GM10847 (cell line): Measurements from ENCODE around the gene STX8.

ENCODE experiments used
- POLR2A ChIP-seq: IDR thresholded peaks from 2 replicates; pipeline ENCODE4 v1.6.1; 2011; ENCODE audit not compliant: insufficient read length; ENCODE audit errors: extremely low read depth

The STX8 gene

DNA sequence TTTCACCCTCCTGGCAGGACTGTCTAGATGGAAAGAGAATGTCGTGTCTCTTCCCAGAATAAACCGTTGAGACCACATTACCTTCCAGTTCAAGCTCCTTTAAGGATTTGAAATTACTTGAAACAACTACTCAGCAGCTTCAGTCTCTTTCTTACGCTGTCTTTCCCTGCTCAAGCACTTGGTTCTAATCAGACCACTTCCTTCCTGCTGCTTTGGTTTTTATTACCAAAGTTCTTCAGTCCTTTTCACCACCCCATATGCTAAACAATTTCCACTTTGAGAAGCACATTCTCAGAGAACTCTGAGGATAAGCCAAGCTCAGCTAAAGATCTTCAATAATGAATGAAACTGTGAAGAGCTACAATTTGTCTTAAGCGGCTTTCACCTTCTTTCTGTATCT is 105.4 kb downstream of the STX8 start:
- TF ChIP-seq POLR2A, result no peak

DNA sequence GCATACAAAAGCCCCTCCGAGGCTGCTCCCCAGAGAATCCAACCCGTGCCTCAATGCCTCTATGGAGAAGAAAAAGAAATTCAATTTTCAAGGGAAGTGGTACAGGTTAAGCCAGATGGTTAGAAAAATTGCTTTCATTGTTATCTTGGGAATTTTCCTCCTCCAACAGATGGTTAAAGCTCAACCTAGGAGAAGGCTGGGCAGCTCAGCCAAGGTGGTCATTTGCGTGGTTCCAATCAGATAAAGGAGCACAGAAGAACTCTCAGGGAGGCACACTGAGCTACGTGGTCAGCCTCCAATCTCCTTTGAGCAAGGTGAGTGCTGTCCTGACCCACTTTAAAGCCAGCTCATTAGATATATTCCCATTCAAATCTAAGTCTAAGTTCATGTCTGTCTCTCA is 106.7 kb downstream of the STX8 start:
- TF ChIP-seq POLR2A, result no peak

- no peak for TF ChIP-seq POLR2A
Observed at GRCh38 chr17:9468532-9468931, 107.1 kb downstream of the STX8 start.

- no peak for TF ChIP-seq POLR2A
Observed at GRCh38 chr17:9467518-9467917, 108.1 kb downstream of the STX8 start.

DNA sequence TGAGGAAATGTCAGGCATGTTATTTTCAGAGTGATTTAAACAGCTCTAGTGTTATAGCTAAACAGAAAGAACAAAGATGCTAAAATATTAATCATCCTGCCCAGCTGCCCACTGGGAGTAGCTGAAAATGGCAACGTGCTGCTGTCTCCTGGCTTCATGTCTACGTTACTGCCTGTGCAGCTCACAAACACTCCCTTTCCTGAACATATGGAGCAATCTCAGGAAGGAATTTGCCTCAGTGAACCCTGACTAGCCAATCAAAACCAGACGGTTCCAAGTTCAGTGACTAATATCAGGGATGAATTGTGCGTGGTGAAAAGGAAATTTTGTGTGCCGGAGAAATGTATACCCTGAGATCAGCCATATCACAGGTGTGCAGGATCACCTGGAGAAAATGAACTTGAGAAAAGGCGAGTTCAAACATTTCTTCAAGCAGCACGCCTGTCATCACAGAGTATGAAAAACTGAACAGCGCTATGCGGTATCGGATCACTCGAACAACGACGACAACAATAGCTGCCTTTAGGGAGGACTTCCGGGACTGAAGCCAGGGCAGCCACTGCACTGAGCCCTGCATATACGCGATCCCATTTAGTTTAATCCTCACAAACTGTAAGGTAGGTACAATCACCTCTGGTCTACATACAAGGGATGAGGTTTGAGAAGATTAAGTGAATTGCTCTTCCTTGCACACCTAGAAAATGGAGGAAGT is 110.3 kb downstream of the STX8 start:
- no peak for TF ChIP-seq POLR2A

GRCh38 chr17:9457005-9457404 is 118.6 kb downstream of the STX8 start:
- TF ChIP-seq POLR2A, result no peak

GRCh38 chr17:9456330-9456729 is 119.3 kb downstream of the STX8 start:
- no peak for TF ChIP-seq POLR2A

GRCh38 chr17:9451934-9452333 is 123.7 kb downstream of the STX8 start:
- no peak for TF ChIP-seq POLR2A

DNA sequence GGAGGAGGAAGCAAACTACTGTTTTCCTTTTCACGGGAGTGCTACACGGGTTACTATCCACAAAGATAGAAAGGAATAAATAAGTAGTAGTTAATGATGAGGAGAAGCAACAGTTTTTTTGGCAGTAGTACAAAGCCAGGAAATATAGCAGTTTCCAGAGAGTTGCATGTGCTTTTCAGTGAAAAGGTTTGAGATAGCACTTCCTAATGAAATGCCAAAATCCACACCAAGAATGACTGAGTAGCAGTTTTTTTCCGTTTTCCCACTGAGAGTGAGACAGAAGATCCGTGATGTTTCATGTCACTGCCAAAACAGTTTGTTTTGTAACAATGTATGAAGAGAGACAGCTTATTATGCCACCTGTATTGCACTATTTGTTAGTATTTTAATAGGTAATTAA is 129.1 kb downstream of the STX8 start:
- TF ChIP-seq POLR2A, result no peak

- no peak for TF ChIP-seq POLR2A
Observed at GRCh38 chr17:9445424-9445823, 130.2 kb downstream of the STX8 start.

- TF ChIP-seq POLR2A, result no peak
Observed at GRCh38 chr17:9444687-9445086, 130.9 kb downstream of the STX8 start.

- TF ChIP-seq POLR2A, result no peak
Observed at GRCh38 chr17:9443811-9444210, 131.8 kb downstream of the STX8 start.

DNA sequence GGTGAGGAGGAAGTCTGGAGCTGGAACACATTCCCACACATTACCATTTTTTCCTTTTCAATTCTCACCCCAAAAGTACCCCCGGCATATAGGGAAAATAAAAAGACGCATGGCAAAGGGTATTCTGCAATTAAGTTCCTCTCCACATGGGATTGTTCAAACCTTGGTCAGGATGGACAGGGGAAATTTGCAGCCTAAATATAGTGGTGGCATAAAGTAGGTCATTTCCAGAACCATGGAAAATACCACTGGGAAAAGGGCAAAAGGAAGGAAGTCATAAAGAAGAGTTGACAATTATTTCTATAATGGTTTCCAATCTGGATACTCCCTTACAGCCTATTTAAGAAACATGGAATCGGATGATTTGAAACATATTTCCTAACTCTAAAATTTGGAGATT is 135.8 kb downstream of the STX8 start:
- TF ChIP-seq POLR2A, result no peak

DNA sequence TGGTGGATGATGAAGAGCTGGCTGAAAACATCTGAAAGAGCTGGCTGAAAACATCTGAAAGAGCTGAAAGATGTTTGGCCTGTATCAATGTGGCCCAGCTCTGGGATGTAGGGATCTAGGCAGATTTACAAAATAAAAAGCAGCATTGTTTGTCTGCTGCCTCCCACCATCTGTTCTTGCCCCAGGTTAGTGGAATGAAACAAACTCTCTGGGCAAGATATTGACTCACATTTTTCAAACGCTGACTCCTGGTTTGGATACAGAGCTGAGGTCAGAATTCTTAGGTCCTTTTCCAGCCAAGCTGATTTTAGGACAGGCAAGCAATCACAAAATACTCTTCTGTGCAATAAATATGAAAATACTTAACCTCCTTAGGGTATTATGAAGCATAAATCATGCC is 139.0 kb downstream of the STX8 start:
- TF ChIP-seq POLR2A, result no peak

DNA sequence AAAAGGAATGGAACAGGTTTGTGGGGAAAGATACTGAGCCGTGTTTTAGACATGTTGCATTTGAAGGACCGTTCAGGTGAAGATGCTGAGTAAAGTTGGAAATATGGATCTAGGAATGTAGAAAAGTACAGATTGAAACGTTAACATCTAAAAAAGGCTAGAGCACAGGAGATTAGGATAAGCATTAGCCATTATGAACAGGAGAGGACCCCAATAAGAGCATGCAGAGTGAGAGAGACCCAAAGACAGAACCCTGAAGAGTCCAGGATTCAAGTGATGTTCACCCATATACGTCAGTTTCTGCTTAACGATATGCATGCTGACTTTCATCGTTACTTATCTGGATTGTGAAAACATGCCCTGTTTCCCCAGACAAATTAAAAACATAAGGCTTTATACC is 140.5 kb downstream of the STX8 start:
- no peak for TF ChIP-seq POLR2A

- TF ChIP-seq POLR2A, result no peak
Observed at GRCh38 chr17:9434642-9435057, 141.0 kb downstream of the STX8 start.

DNA sequence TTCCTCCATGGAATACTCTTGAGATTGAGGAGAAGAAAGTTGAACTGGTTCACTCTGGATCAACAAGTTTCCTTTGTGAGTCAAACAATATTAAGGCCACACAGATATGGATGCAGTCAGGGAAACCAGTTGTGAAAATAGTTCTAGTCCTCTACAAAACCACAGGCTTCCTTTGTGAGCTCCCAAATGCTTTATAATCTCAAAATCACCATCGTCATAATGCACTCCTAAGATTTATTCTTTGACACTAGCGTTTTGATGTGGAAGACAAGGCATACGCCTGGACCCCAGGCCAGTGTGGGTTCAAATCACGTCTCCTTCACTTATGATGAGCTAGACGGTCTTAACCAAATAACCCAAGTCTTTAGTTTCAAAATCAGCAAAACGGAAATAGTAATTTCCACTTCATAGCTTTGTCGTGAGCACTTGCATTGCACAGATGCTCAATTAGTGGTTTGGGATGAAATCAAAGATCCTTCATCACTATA is 142.6 kb downstream of the STX8 start:
- TF ChIP-seq POLR2A, result no peak
